HG03139 (cell line): Measurements from ENCODE around the gene BIN1.
A peak's percentile ranks its signal among the peaks of the same experiment; 100 is the strongest.
"Not testable (repeated sequence)": the region's sequence is repeated elsewhere in the genome, so short reads cannot be mapped to it uniquely, and the experiment has no call there.

Source experiments
- ATAC-seq: cut with Tn5 transposase; IDR thresholded peaks from one replicate; pipeline ENCODE4 v1.9.1; 2021; ENCODE audit not compliant: unreplicated experiment

Gene BIN1

GRCh38 chr2:127134833-127135830, 28.2 kb upstream of the BIN1 start:
- ATAC-seq = no peak

- no peak for ATAC-seq
Observed at GRCh38 chr2:127134235-127134634, 27.3 kb upstream of the BIN1 start.

- ATAC-seq = no peak
Observed at GRCh38 chr2:127133793-127134192, 26.8 kb upstream of the BIN1 start.

- ATAC-seq = no peak
Observed at GRCh38 chr2:127130421-127130820, 23.5 kb upstream of the BIN1 start.

GRCh38 chr2:127129937-127130336, 23.0 kb upstream of the BIN1 start:
- ATAC-seq = no peak

- ATAC-seq = peak; percentile 97
Observed at GRCh38 chr2:127128445-127128904, 21.5 kb upstream of the BIN1 start.

- ATAC-seq = no peak
Observed at GRCh38 chr2:127125821-127126220, 18.9 kb upstream of the BIN1 start.

GRCh38 chr2:127124426-127124825, 17.5 kb upstream of the BIN1 start:
- ATAC-seq = no peak

GRCh38 chr2:127122361-127123027, 15.5 kb upstream of the BIN1 start:
- no peak for ATAC-seq

- ATAC-seq = no peak
Observed at GRCh38 chr2:127121776-127122176, 14.8 kb upstream of the BIN1 start.

GRCh38 chr2:127121353-127121752, 14.4 kb upstream of the BIN1 start:
- ATAC-seq = no peak

- ATAC-seq = not testable (repeated sequence)
Observed at GRCh38 chr2:127120408-127120807, 13.5 kb upstream of the BIN1 start.

- ATAC-seq = no peak
Observed at GRCh38 chr2:127118467-127118866, 11.5 kb upstream of the BIN1 start.

GRCh38 chr2:127118038-127118437, 11.1 kb upstream of the BIN1 start:
- no peak for ATAC-seq

- no peak for ATAC-seq
Observed at GRCh38 chr2:127117603-127118002, 10.6 kb upstream of the BIN1 start.

- no peak for ATAC-seq
Observed at GRCh38 chr2:127115471-127116199, 8.7 kb upstream of the BIN1 start.

- ATAC-seq = no peak
Observed at GRCh38 chr2:127110985-127111384, 4.0 kb upstream of the BIN1 start.

- no peak for ATAC-seq
Observed at GRCh38 chr2:127108090-127108523, 1.2 kb upstream of the BIN1 start.

GRCh38 chr2:127107622-127107999, 657 bp upstream of the BIN1 start:
- no peak for ATAC-seq

- peak; percentile 21 for ATAC-seq
Observed at GRCh38 chr2:127106457-127106990, 430 bp downstream of the BIN1 start.
